GM19099 (cell line): Measurements from ENCODE around the gene KRTAP5-3.
"Not testable (repeated sequence)": the region's sequence is repeated elsewhere in the genome, so short reads cannot be mapped to it uniquely, and the experiment has no call there.

Experiments used
- POLR2A ChIP-seq: IDR thresholded peaks from 3 replicates; pipeline ENCODE4 v1.6.1; 2011; ENCODE audit warnings: low read depth; ENCODE audit not compliant: insufficient read length; ENCODE audit errors: extremely low read depth

KRTAP5-3 gene

DNA sequence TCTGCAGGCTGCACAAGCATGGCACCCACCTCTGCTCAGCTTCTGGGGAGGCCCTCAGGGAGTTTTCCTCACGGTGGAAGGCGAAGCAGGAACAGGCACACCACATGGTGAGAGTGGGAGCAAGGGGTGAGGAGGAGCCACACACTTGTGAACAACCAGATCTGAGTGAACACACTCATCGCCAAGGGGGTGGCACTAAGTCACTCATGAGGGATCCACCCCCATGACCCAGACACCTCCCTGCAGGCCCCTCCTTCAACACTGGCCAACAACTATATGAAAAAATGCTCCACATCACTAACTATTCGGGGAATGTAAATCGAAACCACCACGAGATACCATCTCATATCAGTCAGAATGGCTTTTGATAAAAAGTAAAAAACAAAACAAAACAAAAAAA lies 9.4 kb downstream of the KRTAP5-3 start:
- TF ChIP-seq POLR2A: no peak

- TF ChIP-seq POLR2A: no peak
These were observed 10.3 kb downstream of the KRTAP5-3 start, which contains the start of gene KRTAP5-2 for GRCh38 chr11:1597994-1598380. Gene KRTAP5-2, minus strand, starts transcription at chr11:1598294. Its CDS starts 44 bp downstream, at chr11:1598250.

DNA sequence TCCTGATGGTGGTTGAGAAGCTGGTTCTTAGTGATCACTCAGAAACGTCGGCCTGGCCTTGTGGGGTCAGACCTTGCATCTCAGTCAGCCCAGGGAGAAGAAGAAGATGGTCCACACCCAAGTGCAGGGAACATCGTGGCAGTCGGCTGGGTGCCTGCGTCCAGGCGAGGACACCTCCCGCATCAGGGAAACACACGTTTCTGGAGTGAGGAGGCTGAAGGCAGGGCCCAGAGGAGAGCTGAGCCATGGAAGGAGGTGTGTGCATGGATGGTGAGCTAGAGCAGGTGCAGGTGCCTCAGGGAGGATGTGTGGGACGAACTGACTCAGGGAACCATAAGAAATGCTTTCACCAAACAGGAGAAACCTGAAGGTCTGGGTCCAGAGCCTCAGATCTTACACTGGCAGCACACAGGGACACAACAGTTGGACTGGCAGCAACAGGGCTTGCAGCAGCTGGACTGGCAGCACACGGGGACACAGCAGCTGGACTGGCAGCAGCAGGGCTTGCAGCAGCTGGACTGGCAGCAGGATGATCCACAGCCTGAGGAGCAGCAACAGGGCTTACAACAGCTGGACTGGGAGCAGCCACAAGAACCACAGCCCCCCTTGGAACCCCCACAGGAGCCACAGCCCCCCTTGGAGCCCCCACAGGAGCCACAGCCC lies 10.8 kb downstream of the KRTAP5-3 start:
- no peak for TF ChIP-seq POLR2A

GRCh38 chr11:1592628-1593027 lies 15.6 kb downstream of the KRTAP5-3 start:
- no peak for TF ChIP-seq POLR2A

GRCh38 chr11:1589996-1590395 lies 18.3 kb downstream of the KRTAP5-3 start:
- TF ChIP-seq POLR2A: no peak

DNA sequence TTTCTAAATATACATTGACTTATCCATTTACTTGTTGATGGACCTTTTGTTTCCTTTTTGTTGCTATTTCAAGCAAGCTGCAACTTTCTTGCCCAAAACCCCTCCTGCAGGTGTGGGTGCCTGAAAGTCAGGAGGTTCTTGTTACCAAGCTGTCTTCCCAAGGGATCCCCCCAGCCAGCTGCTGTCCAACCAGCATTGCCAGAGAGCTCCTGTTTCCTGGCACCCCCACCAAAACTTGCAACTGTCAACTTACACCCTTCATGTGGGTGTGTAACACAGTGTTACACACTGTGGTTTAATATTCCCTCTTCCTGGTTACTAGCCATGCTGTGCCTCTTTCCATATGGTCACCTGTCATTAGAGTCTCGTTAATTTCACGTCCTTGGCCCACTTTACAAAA lies 21.6 kb downstream of the KRTAP5-3 start:
- no peak for TF ChIP-seq POLR2A

DNA sequence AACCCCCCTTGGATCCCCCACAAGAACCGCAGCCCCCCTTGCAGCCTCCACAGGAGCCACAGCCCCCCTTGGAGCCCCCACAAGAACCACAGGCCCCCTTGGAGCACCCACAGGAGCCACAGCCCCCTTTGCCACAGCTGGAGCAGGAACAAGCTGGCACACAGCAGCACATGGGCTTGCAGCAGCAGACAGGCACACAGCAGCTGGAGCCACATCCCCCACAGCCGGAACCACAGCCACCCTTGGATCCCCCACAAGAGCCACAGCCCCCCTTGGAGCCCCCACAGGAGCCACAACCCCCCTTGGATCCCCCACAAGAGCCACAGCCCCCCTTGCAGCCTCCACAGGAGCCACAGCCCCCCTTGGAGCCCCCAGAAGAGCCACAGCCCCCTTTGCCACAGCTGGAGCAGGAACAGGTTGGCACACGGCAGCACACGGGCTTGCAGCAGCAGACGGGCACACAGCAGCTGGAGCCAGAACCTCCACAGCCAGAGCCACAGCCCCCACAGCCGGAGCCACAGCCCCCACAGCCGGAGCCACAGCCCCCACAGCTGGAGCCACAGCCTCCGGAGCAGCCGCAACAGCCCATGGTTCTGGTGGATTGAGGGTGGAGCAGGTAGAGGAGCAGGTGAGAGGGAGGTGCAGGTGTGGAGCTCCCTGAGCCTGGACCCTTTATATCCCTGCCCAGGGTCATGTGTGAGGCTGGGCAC lies 23.4 kb downstream of the KRTAP5-3 start, which contains the start of gene KRTAP5-1:
TSS of gene KRTAP5-1 (minus strand) at position 623 of the 710 bp plus-strand sequence. CDS start at position 589, 34 bp downstream.
- TF ChIP-seq POLR2A: not testable (repeated sequence)

- TF ChIP-seq POLR2A: no peak
These were observed 26.3 kb downstream of the KRTAP5-3 start for GRCh38 chr11:1581976-1582375.

- TF ChIP-seq POLR2A: no peak
These were observed 31.4 kb downstream of the KRTAP5-3 start for GRCh38 chr11:1576825-1577224.

DNA sequence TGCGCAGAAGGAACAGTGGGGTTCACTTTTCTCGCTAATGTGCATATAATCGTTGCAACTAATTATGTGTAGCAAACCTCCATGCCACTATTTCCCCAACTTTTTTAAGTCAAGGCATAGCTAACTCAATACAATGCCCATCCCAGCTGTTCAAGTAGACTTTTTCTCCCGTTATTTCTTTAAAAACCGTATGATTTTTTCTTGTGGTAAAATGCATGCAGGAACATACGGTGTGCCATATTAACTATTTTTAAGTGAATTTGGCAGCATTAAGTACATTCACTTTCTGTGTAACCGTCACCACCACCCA lies 33.4 kb downstream of the KRTAP5-3 start:
- no peak for TF ChIP-seq POLR2A

DNA sequence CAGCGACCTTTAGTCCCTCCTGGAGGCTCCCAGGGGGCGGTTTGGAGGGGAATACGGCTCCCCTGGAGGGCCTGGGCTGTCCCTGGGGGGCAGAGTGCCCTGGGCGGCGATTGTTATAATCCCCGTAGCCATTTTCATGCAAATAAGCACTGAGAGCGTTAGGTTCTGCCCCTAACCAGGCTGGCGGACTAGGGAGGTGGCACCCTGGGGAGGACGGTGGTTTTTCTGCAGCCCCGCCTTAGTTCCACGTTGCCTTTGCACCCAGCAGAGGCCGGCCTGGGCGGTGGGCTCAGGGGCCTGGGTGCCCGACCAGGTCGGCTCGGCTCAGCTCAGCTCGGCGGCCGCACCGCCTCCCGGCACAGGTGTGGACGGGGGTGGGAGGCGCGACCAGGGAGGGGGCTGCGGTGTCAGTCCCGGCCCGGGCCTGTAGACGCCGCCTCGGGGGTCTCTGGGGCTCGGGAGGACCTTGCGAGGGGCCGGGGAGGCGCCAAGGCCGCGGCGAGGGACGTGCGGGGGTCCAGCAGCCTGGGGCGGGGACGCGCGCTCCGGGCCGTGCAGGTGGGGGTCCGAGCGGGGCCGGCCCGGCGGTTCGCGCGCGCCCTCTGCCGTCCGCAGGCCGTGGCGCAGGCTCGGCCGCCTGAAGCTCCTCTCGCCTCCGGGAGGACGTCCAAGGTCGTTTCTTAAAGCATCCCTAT lies 33.9 kb downstream of the KRTAP5-3 start:
- no peak for TF ChIP-seq POLR2A

- TF ChIP-seq POLR2A: no peak
These were observed 34.4 kb downstream of the KRTAP5-3 start for GRCh38 chr11:1573903-1574237.

DNA sequence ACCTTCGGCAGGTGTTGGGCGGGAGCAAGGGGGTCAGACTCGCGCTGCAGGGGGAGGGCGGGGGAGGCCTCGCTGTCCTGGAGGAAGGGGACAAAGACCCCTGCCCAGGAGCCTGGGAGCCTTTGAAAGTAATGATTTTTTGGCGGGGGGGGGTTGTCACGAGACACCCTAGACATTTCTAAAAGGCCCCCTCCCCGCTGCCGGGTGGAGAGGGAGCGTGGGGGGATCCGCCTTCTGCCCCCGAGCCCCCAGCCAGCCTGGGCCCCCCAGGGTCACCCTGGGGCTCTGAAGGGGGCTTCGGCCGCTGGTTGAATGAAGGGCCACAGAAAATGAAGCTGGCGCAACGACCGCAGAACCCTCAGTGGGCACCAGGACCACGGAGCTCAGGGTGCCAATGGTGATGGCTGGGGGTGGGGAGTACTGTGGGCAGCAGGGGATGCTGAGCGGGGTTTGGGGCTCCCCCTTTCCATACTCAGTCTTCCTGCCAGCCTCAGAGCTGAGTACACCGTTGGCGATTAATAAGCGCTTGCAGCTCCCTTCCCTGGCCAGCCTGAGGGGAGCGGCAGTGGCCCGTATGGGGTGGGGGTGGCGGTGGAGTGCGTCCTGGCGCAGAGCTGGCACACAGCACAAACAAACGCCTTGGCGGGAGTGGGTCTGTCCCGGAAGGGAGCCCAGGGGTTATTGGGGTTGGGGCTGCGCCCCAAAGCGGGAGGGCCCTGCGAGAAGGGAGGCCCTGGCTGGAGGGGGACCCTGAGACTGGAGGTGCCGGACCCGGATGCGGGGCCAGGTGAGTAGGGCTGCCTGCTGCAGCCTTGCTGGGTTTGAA lies 35.0 kb downstream of the KRTAP5-3 start:
- TF ChIP-seq POLR2A: no peak

DNA sequence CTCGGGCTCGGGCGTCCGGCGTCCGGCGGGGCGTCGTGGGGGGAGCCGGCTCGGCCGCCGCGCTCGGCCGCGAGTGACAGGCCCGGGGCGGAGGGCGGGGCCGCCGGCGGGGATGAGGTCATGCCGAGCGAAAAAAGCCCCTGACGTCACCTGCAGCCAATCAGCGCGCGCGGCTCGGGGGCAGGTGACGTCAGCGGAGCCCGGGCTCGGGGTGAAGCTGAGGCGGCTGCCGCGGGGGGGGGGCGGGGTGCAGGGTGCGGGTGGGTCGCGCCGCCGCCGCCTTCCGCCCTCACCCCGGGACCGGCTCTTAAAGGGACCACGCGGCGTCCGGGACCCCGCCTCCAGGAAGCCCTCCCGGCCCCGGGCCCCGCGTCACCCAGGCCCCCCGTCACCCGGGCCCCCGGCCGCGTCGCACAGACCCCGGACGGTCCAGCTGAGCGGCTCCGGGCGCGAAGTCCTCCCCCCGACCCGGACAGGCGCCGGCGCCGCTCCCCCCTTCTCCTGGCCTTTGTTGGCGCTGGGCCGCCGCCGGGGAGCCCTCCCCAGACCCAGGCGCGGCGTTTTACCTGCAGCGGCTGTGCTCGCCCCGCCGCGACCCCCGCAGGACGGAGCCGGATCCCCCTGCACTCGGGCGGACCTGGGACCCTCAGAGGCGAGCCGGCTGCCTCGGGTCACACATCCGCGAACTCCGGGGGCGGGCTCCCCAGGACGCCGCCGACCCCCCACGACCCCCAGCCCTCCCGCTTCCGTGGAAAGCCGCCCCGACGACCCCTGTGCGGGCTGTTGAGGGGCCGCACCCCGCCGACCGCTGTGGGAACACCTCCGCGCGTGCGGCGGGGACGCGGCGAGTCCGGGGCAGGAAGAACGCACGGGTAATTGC lies 35.8 kb downstream of the KRTAP5-3 start, which contains the start of gene DUSP8:
TSS of gene DUSP8 (minus strand) at position 75 of the 880 bp plus-strand sequence. CDS start 6,445 bp downstream, outside the sequence.
- no peak for TF ChIP-seq POLR2A
